H1 (cell line): Measurements from ENCODE around the gene PFDN6. TPM values are rescaled to one million over a fixed set of nuclear protein-coding genes. Genes with fewer than 3 reads are reported as not detected.
A peak's percentile ranks its signal among the peaks of the same experiment; 100 is the strongest.

Source experiments
- ASH2L ChIP-seq: fragments of 200-600, 300-600 bp; sonication (generic); IDR thresholded peaks from one replicate; pipeline ENCODE4 v1.7.1; 2017; ENCODE audit warnings: low read length
- BCL11A ChIP-seq, 2 experiments: IDR thresholded peaks; one replicate each; pipeline ENCODE4 v1.6.1; 2011; ENCODE audit warnings: low read depth in 2 of 2, low read length in 2 of 2, mild to moderate bottlenecking in 2 of 2
- BRCA1 ChIP-seq: IDR thresholded peaks from 2 replicates; pipeline ENCODE4 v1.6.1; 2012; ENCODE audit warnings: low read depth, low read length, improper control_type of control experiment
- CBX5 ChIP-seq: fragments of 300-800, 300-1000 bp; sonication (generic); IDR thresholded peaks from 2 replicates; pipeline ENCODE4 v1.7.1; 2016; ENCODE audit warnings: antibody characterized with exemption, low read length, low read depth
- CREB1 ChIP-seq: IDR thresholded peaks from 2 replicates; pipeline ENCODE4 v1.6.1; 2012; ENCODE audit warnings: inconsistent platforms
- CTCF ChIP-seq, 3 experiments: IDR thresholded peaks; 1 replicate in 2 of 3; 2 replicates in 1 of 3; pipeline versions ENCODE4 v1.5.1 to v1.6.1; 2011; ENCODE audit warnings: low read length in 3 of 3, mild to moderate bottlenecking in 3 of 3, inconsistent platforms in 2 of 3, low read depth in 1 of 3, moderate library complexity in 1 of 3; ENCODE audit not compliant: insufficient read depth in 1 of 3; ENCODE audit errors: control extremely low read depth in 1 of 3
- EP300 ChIP-seq, 2 experiments: IDR thresholded peaks; 1 replicate in 1 of 2; 2 replicates in 1 of 2; pipeline ENCODE4 v1.6.1; 2011 to 2012; ENCODE audit warnings: low read depth in 2 of 2, low read length in 2 of 2, mild to moderate bottlenecking in 2 of 2, borderline replicate concordance in 1 of 2, inconsistent platforms in 1 of 2, moderate library complexity in 1 of 2
- GABPA ChIP-seq: IDR thresholded peaks from 2 replicates; pipeline ENCODE4 v1.6.1; 2011; ENCODE audit warnings: mild to moderate bottlenecking, low read length, moderate library complexity, borderline replicate concordance; ENCODE audit not compliant: insufficient read depth
- KDM1A ChIP-seq: fragments of 200-600, 300-600 bp; sonication (generic); IDR thresholded peaks from 2 replicates; pipeline ENCODE4 v1.7.1; 2016; ENCODE audit warnings: mild to moderate bottlenecking, low read length, borderline replicate concordance
- KDM4A ChIP-seq: IDR thresholded peaks from one replicate; pipeline ENCODE4 v1.7.1; 2012; ENCODE audit warnings: low read depth, mild to moderate bottlenecking, moderate library complexity, low read length, inconsistent platforms; ENCODE audit not compliant: severe bottlenecking
- KDM5A ChIP-seq: fragments of 200-600 bp; IDR thresholded peaks from 2 replicates; pipeline ENCODE4 v1.7.1; 2012; ENCODE audit warnings: mild to moderate bottlenecking, low read length, inconsistent platforms, mixed read lengths
- MAFK ChIP-seq: IDR thresholded peaks from 2 replicates; pipeline ENCODE4 v1.6.1; 2012; ENCODE audit warnings: low read depth, mild to moderate bottlenecking, improper control_type of control experiment, low read length
- NRF1 ChIP-seq: IDR thresholded peaks from 2 replicates; pipeline ENCODE4 v1.6.1; 2011; ENCODE audit warnings: mild to moderate bottlenecking, low read depth, low read length, improper control_type of control experiment
- POLR2A ChIP-seq, 2 experiments: IDR thresholded peaks; 1 replicate in 1 of 2; 2 replicates in 1 of 2; pipeline ENCODE4 v1.6.1; 2011; ENCODE audit warnings: low read depth in 2 of 2, low read length in 2 of 2, mild to moderate bottlenecking in 2 of 2; ENCODE audit errors: control extremely low read depth in 1 of 2
- RBBP5 ChIP-seq: IDR thresholded peaks from 2 replicates; pipeline ENCODE4 v1.7.1; 2012; ENCODE audit warnings: low read depth, mild to moderate bottlenecking, inconsistent platforms, low read length, moderate library complexity, borderline replicate concordance
- SAP30 ChIP-seq: fragments of 300-600 bp; sonication (generic); IDR thresholded peaks from 2 replicates; pipeline ENCODE4 v1.7.1; 2012; ENCODE audit warnings: low read length, moderate library complexity, mild to moderate bottlenecking, inconsistent platforms; ENCODE audit not compliant: insufficient read depth, insufficient replicate concordance
- SIN3A ChIP-seq, 2 experiments: IDR thresholded peaks in 1 of 2; conservative IDR thresholded peaks in 1 of 2; 2 replicates each; pipeline ENCODE4 v1.6.1; 2011 to 2012; ENCODE audit warnings: low read length in 2 of 2, improper control_type of control experiment in 1 of 2, low read depth in 1 of 2, mild to moderate bottlenecking in 1 of 2
- SP1 ChIP-seq: IDR thresholded peaks from 2 replicates; pipeline ENCODE4 v1.6.1; 2011; ENCODE audit warnings: low read depth, low read length
- SP2 ChIP-seq: IDR thresholded peaks from 2 replicates; pipeline ENCODE4 v1.6.1; 2012; ENCODE audit warnings: mild to moderate bottlenecking, low read length, inconsistent platforms
- SP4 ChIP-seq: IDR thresholded peaks from 2 replicates; pipeline ENCODE4 v1.6.1; 2012; ENCODE audit warnings: low read length, inconsistent platforms
- TBP ChIP-seq: IDR thresholded peaks from 2 replicates; pipeline ENCODE4 v1.6.1; 2011; ENCODE audit warnings: low read depth, low read length, improper control_type of control experiment
- TCF12 ChIP-seq: IDR thresholded peaks from 2 replicates; pipeline ENCODE4 v1.6.1; 2011; ENCODE audit warnings: low read depth, mild to moderate bottlenecking, low read length
- polyA plus RNA-seq, 7 experiments: library from polyadenylated mRNA; depleted of rRNA in 3 of 7; stranded (reverse) in 5 of 7; unstranded in 2 of 7; fragments of >200 nt in 5 of 7; fragments of 200-250 nt in 2 of 7; gene quantifications; 1 replicate in 5 of 7; 2 replicates in 1 of 7; 4 replicates in 1 of 7; pipeline versions ENCODE4 v1.2.1 to v1.2.3, GENCODE V29; 2011 to 2013; ENCODE audit warnings: missing spikeins in 2 of 7, mixed read lengths in 2 of 7
- total RNA-seq: library from RNA; stranded (reverse); fragmentation: NEBNext Ultra II Directional; extraction: Animal tissue kit (Norgen Biotek cat#: 25700); gene quantifications from 2 replicates; pipeline ENCODE4 v1.2.1, GENCODE V29; 2021

Gene PFDN6
- total and polyA plus RNA-seq, 2 of the 8 experiments (the other 6 are each of a cell fraction or from before 2014, with no cell fraction given) = 32.0 to 95.7 TPM

- TF ChIP-seq GABPA = peak; percentile 78; the same call in 1 of the 2 replicates
- no peak for TF ChIP-seq TCF12
- no peak for TF ChIP-seq CBX5
- 0 out of 3 replicates have a peak, but pooled peaks of 1 of the 2 experiments have one; percentile 19 for TF ChIP-seq POLR2A (IDR thresholded peaks at IDR 0.05; ENCODE audit: control extremely low read depth in 1 of 2, low read depth in 2 of 2, low read length in 2 of 2)
- TF ChIP-seq CREB1 = peak; percentile 6
- TF ChIP-seq KDM1A = 0 out of 2 replicates have a peak, but pooled peaks have one; percentile 76
- no peak for TF ChIP-seq EP300 (IDR thresholded peaks at IDR 0.05; ENCODE audit: borderline replicate concordance in 1 of 2, low read depth in 2 of 2, low read length in 2 of 2)
- no peak for TF ChIP-seq TBP
- peak; percentile 63; the same call in 1 of the 2 replicates for TF ChIP-seq SP4
- peak; percentile 96 for TF ChIP-seq SP1
- TF ChIP-seq KDM4A = peak; percentile 54
- no peak for TF ChIP-seq KDM5A
- peak in 1 of 2 experiments; percentile 90; a peak in 2 of 4 replicates for TF ChIP-seq SIN3A (conservative IDR thresholded peaks at IDR 0.05 in 1 of 2, IDR thresholded peaks at IDR 0.05 in 1 of 2; ENCODE audit: low read depth in 1 of 2, low read length in 2 of 2)
- TF ChIP-seq BRCA1 = no peak
- no peak for TF ChIP-seq RBBP5
- no peak for TF ChIP-seq NRF1
- no peak for TF ChIP-seq MAFK
- TF ChIP-seq SAP30 = peak; percentile 39
- no peak for TF ChIP-seq SP2
- TF ChIP-seq ASH2L = no peak
- TF ChIP-seq BCL11A (IDR thresholded peaks at IDR 0.05; ENCODE audit: low read depth in 2 of 2, low read length in 2 of 2) = no peak
- TF ChIP-seq CTCF (IDR thresholded peaks at IDR 0.05; ENCODE audit: control extremely low read depth in 1 of 3, insufficient read depth in 1 of 3, low read depth in 1 of 3, low read length in 3 of 3) = peak; percentile 73 to 86 (median 78)
These were observed 10.0 kb downstream of the PFDN6 start (continued) for GRCh38 chr6:33299237-33299944.
